GM12878 (cell line): ENCODE results near the gene HTR1D. TPM values are rescaled to one million over a fixed set of nuclear protein-coding genes. Genes with fewer than 3 reads are reported as not detected.

Experiments used
- ATAC-seq: fragments of 200-7000 bp; cut with Tn5 transposase; 3 replicates; pipeline ENCODE4 v1.9.1; 2020; ENCODE audit warnings: mild to moderate bottlenecking, moderate library complexity
- BruUV-seq: library from RNA; stranded (reverse); fragments of 400-500 nt; replicated peaks from 2 replicates; lab custom pipeline; 2021; lab: Mats Ljungman, UMichigan
- CTCF ChIA-PET: fragments of 300-600 bp; sonication (Branson Sonifier 250); formaldehyde crosslinking; extraction: SDS; loops from one replicate; lab custom pipeline; 2021; ENCODE audit warnings: inconsistent platforms; lab: Yijun Ruan, JAX
- POLR2A ChIA-PET: fragments of 350-600 bp; formaldehyde crosslinking; extraction: SDS; loops from one replicate; lab custom pipeline; 2021; ENCODE audit warnings: inconsistent platforms; lab: Charles Lee
- RAD21 ChIA-PET: fragments of 300-600 bp; sonication (Branson Sonifier 250); formaldehyde crosslinking; loops from one replicate; lab custom pipeline; 2023; ENCODE audit warnings: antibody characterized with exemption; ENCODE audit not compliant: unreplicated experiment; lab: Charles Lee
- SMC1A ChIA-PET: fragments of 300-600 bp; sonication (Branson Sonifier 250); formaldehyde crosslinking; loops from one replicate; lab custom pipeline; 2023; ENCODE audit not compliant: unreplicated experiment, uncharacterized antibody; lab: Charles Lee
- DNase-seq: peaks from one replicate; pipeline ENCODE4 v3.0.0-alpha.2; 2011; ENCODE audit warnings: low read depth, low spot score
- FAIRE-seq: peaks from 3 replicates; lab custom pipeline; 2011; peaks lifted over from hg19 to GRCh38; lab: Jason Lieb, UNC
- H2AFZ ChIP-seq: 2 replicates; pipeline ENCODE4 v1.6.0; 2011; ENCODE audit warnings: low read depth, low read length, control low read depth; ENCODE audit not compliant: control insufficient read depth
- H3K27ac ChIP-seq: 2 replicates; pipeline ENCODE4 v1.5.1; 2011; ENCODE audit warnings: control low read depth; ENCODE audit not compliant: control insufficient read depth, insufficient read depth
- H3K27me3 ChIP-seq, 2 experiments: replicated peaks in 1 of 2; 2 replicates each; pipeline versions ENCODE4 v1.6.0 to v1.6.1; 2011; ENCODE audit warnings: low read length in 1 of 2; ENCODE audit not compliant: control insufficient read depth in 2 of 2, insufficient read depth in 2 of 2
- H3K36me3 ChIP-seq, 2 experiments: 2 replicates each; pipeline ENCODE4 v1.5.1; 2011; ENCODE audit warnings: low read length in 1 of 2; ENCODE audit not compliant: control insufficient read depth in 2 of 2, insufficient read depth in 2 of 2
- H3K4me1 ChIP-seq: 2 replicates; pipeline ENCODE4 v1.6.1; 2011; ENCODE audit warnings: mild to moderate bottlenecking, low read length, moderate library complexity, mixed read lengths; ENCODE audit not compliant: control insufficient read depth, insufficient read depth
- H3K4me2 ChIP-seq: 2 replicates; pipeline ENCODE4 v1.6.0; 2011; ENCODE audit warnings: control low read depth; ENCODE audit not compliant: control insufficient read depth, insufficient read depth
- H3K4me3 ChIP-seq: fragments of 200-600 bp; sonication (generic); 2 replicates; pipeline ENCODE4 v1.5.1; 2016
- H3K79me2 ChIP-seq: 2 replicates; pipeline ENCODE4 v1.6.0; 2011; ENCODE audit warnings: low read length; ENCODE audit not compliant: control insufficient read depth, insufficient read depth
- H3K9ac ChIP-seq: 2 replicates; pipeline ENCODE4 v1.8.0; 2011; ENCODE audit warnings: low read length, control low read depth, mixed read lengths; ENCODE audit not compliant: control insufficient read depth, insufficient read depth
- H3K9me3 ChIP-seq: replicated peaks from 3 replicates; pipeline ENCODE4 v1.5.1; 2011; ENCODE audit warnings: mild to moderate bottlenecking, low read length; ENCODE audit not compliant: control insufficient read depth, insufficient read depth
- H4K20me1 ChIP-seq: 2 replicates; pipeline ENCODE4 v1.6.0; 2011; ENCODE audit not compliant: control insufficient read depth, insufficient read depth
- ATF7 ChIP-seq: fragments of 450-650 bp; IDR thresholded peaks from 2 replicates; pipeline ENCODE4 v1.6.1; 2016; ENCODE audit warnings: low read depth, mild to moderate bottlenecking
- BACH1 ChIP-seq: fragments of 450-650 bp; IDR thresholded peaks from 2 replicates; pipeline ENCODE4 v1.6.1; 2017; ENCODE audit warnings: mild to moderate bottlenecking, borderline replicate concordance
- CHD1 ChIP-seq: IDR thresholded peaks from 2 replicates; pipeline ENCODE4 v1.6.1; 2012; ENCODE audit warnings: low read depth, low read length, improper control_type of control experiment
- IKZF2 ChIP-seq, 2 experiments: fragments of 450-650 bp; IDR thresholded peaks; 2 replicates each; pipeline ENCODE4 v1.6.1; 2017; ENCODE audit warnings: mild to moderate bottlenecking in 2 of 2, moderate library complexity in 2 of 2
- MAX ChIP-seq: IDR thresholded peaks from 2 replicates; pipeline ENCODE4 v1.6.1; 2012; ENCODE audit warnings: low read depth, low read length, improper control_type of control experiment
- MTA3 ChIP-seq: IDR thresholded peaks from 2 replicates; pipeline ENCODE4 v1.6.1; 2012; ENCODE audit warnings: low read length, inconsistent platforms, borderline replicate concordance
- POU2F2 ChIP-seq: IDR thresholded peaks from 3 replicates; pipeline ENCODE4 v1.6.1; 2011; ENCODE audit warnings: low read depth, mild to moderate bottlenecking, low read length, borderline replicate concordance
- RELA ChIP-seq: fragments of 450-650 bp; IDR thresholded peaks from 2 replicates; pipeline ENCODE4 v1.8.0; 2014; ENCODE audit warnings: borderline replicate concordance; ENCODE audit not compliant: partially characterized antibody
- RFX5 ChIP-seq: IDR thresholded peaks from 2 replicates; pipeline ENCODE4 v1.6.1; 2011; ENCODE audit warnings: low read depth, low read length, improper control_type of control experiment
- TAF1 ChIP-seq: IDR thresholded peaks from 2 replicates; pipeline ENCODE4 v1.6.1; 2011; ENCODE audit warnings: mild to moderate bottlenecking, low read depth, low read length, borderline replicate concordance
- YY1 ChIP-seq: IDR thresholded peaks from 2 replicates; pipeline ENCODE4 v1.6.1; 2011; ENCODE audit warnings: low read depth, mild to moderate bottlenecking, low read length
- ZNF274 ChIP-seq: IDR thresholded peaks from one replicate; pipeline ENCODE4 v1.8.0; 2011; ENCODE audit not compliant: insufficient read length, insufficient read depth
- WGBS: methylation state at CpG from one replicate; pipeline ENCODE4 v1.1.6; 2016; ENCODE audit warnings: low lambda C conversion rate; ENCODE audit not compliant: insufficient replicate concordance, insufficient coverage; ENCODE audit errors: missing lambda C conversion rate; 5-methylcytosine and 5-hydroxymethylcytosine counted together
- in situ Hi-C: fragments of 300-500 bp; cut with MboI; formaldehyde crosslinking; loops from 9 replicates; pipeline ENCODE4 v1.14.3; 2018; ENCODE audit warnings: mixed read lengths
- intact Hi-C: fragments of 100-400 bp; cut with micrococcal nuclease; formaldehyde crosslinking; loops from one replicate; pipeline ENCODE4 v1.14.2; 2022; ENCODE audit not compliant: unreplicated experiment
- polyA plus RNA-seq, 11 experiments: library from polyadenylated mRNA; depleted of rRNA in 4 of 11; unstranded in 6 of 11; stranded (reverse) in 5 of 11; fragments of >200 nt; fragmentation: Nextera tagmentation in 4 of 11; fragmentation: Illumina TruSeq in 1 of 11; extraction: Ambion mirVana in 4 of 11; extraction: Trizol in 1 of 11; gene quantifications; 1 replicate in 1 of 11; 2 replicates in 10 of 11; pipeline versions ENCODE4 v1.2.1 to v1.2.3, GENCODE V29; 2011 to 2016; ENCODE audit warnings: inconsistent platforms in 2 of 11, missing spikeins in 2 of 11, low read depth in 1 of 11
- total RNA-seq, 4 experiments: library from RNA; depleted of rRNA in 3 of 4; stranded (reverse); fragments of >200 nt in 3 of 4; fragmentation: Illumina TruSeq in 1 of 4; extraction: Trizol in 1 of 4; gene quantifications; 2 replicates each; pipeline versions ENCODE4 v1.2.1 to v1.2.3, GENCODE V29; 2013 to 2021
- TF ChIP-seq, protein P1 (sequence below): IDR thresholded peaks from 2 replicates; pipeline ENCODE4 v1.6.1; 2012; ENCODE audit warnings: mild to moderate bottlenecking, low read depth, low read length
- TF ChIP-seq, protein P2 (sequence below): IDR thresholded peaks from 2 replicates; pipeline ENCODE4 v1.6.1; 2011; ENCODE audit warnings: mild to moderate bottlenecking, low read depth, low read length, moderate library complexity; ENCODE audit not compliant: insufficient replicate concordance

HTR1D gene
- total and polyA plus RNA-seq, 10 of the 15 experiments (the other 5 are each of a cell fraction or from before 2014, with no cell fraction given) = 0.07 TPM; not detected in 9

GRCh38 chr1:23168445-23169194 is 48.7 kb downstream of the HTR1D start, which contains the start of gene LUZP1:
Gene LUZP1 (minus strand): TSS chr1:23168856.
- no peak for FAIRE-seq
- TF ChIP-seq RFX5 (peak; percentile 20; the same call in 1 of the 2 replicates), YY1 (no peak), MAX (0 out of 2 replicates have a peak, but pooled peaks have one; percentile 20), BACH1 (no peak), ATF7 (peak; percentile 95), IKZF2 (IDR thresholded peaks at IDR 0.05) (0 out of 4 replicates have a peak, but pooled peaks of 1 of the 2 experiments have one; percentile 10), RELA (peak; percentile 20), POU2F2 (no peak), CHD1 (0 out of 2 replicates have a peak, but pooled peaks have one; percentile 58), MTA3 (no peak), ZNF274 (no peak), TAF1 (peak; percentile 97)
- TF ChIP-seq, protein P1, sequence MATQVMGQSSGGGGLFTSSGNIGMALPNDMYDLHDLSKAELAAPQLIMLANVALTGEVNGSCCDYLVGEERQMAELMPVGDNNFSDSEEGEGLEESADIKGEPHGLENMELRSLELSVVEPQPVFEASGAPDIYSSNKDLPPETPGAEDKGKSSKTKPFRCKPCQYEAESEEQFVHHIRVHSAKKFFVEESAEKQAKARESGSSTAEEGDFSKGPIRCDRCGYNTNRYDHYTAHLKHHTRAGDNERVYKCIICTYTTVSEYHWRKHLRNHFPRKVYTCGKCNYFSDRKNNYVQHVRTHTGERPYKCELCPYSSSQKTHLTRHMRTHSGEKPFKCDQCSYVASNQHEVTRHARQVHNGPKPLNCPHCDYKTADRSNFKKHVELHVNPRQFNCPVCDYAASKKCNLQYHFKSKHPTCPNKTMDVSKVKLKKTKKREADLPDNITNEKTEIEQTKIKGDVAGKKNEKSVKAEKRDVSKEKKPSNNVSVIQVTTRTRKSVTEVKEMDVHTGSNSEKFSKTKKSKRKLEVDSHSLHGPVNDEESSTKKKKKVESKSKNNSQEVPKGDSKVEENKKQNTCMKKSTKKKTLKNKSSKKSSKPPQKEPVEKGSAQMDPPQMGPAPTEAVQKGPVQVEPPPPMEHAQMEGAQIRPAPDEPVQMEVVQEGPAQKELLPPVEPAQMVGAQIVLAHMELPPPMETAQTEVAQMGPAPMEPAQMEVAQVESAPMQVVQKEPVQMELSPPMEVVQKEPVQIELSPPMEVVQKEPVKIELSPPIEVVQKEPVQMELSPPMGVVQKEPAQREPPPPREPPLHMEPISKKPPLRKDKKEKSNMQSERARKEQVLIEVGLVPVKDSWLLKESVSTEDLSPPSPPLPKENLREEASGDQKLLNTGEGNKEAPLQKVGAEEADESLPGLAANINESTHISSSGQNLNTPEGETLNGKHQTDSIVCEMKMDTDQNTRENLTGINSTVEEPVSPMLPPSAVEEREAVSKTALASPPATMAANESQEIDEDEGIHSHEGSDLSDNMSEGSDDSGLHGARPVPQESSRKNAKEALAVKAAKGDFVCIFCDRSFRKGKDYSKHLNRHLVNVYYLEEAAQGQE = peak; percentile 8; the same call in 1 of the 2 replicates
- TF ChIP-seq, protein P2, sequence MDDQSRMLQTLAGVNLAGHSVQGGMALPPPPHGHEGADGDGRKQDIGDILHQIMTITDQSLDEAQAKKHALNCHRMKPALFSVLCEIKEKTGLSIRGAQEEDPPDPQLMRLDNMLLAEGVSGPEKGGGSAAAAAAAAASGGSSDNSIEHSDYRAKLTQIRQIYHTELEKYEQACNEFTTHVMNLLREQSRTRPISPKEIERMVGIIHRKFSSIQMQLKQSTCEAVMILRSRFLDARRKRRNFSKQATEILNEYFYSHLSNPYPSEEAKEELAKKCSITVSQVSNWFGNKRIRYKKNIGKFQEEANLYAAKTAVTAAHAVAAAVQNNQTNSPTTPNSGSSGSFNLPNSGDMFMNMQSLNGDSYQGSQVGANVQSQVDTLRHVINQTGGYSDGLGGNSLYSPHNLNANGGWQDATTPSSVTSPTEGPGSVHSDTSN = peak; percentile 74

More at GRCh38 chr1:23168445-23169194, 48.7 kb downstream of the HTR1D start, which contains the start of gene LUZP1:
- no peak for DNase-seq
- peaks cover 7% of the 10 kb centered on the region for H3K4me1 ChIP-seq
- in situ Hi-C loops = no loop called here
- H4K20me1 ChIP-seq = no peaks in the 10 kb centered on the region
- H3K9ac ChIP-seq = peak within 1 kb of the TSS; percentile 70
- no peaks in the 10 kb centered on the region for H3K27me3 ChIP-seq
- H3K4me2 ChIP-seq = peak within 1 kb of the TSS; percentile 77
- H2AFZ ChIP-seq = peak within 1 kb of the TSS; percentile 79
- ChIA-PET SMC1A (interaction anchor here (1.1 to 8.2 kb wide), 5 partner anchors 8 to 69 kb away, joined by 3 to 65 read pairs (median 4); no protein-coding TSS in a partner anchor), RAD21 (interaction anchor here (0.8 to 4.3 kb wide), 6 partner anchors 9 to 69 kb away, joined by 3 to 17 read pairs (median 3); no protein-coding TSS in a partner anchor), CTCF (interaction anchor here (1.7 to 6.9 kb wide), 2 partner anchors 16 to 69 kb away, joined by 5 to 41 read pairs; no protein-coding TSS in a partner anchor), POLR2A (interaction anchor here (0.5 to 1.8 kb wide), 2 partner anchors 8 to 19 kb away, joined by 3 to 6 read pairs; no protein-coding TSS in a partner anchor)
- WGBS = 5% methylated on average over 31 of the region's 56 CpGs
- peak within 1 kb of the TSS; percentile 95 for H3K4me3 ChIP-seq
- peaks cover 25% of the 10 kb centered on the region for H3K79me2 ChIP-seq
- ATAC-seq = peak; percentile 87
- no peaks in the 10 kb centered on the region for H3K36me3 ChIP-seq
- peak within 1 kb of the TSS; percentile 50 for H3K27ac ChIP-seq
- no TSS peak for BruUV-seq
- H3K9me3 ChIP-seq = no peaks in the 10 kb centered on the region
- intact Hi-C loops = no loop called here
